OCI-LY7 (cell line): ENCODE data around the gene PCDHGA12.
"Not testable (repeated sequence)": the region's sequence is repeated elsewhere in the genome, so short reads cannot be mapped to it uniquely, and the experiment has no call there.

Source experiments
- CTCF ChIP-seq: fragments of 200-600 bp; sonication (generic); conservative IDR thresholded peaks from 2 replicates; pipeline ENCODE4 v1.5.1; 2014; ENCODE audit warnings: mild to moderate bottlenecking, antibody characterized with exemption, low read length, moderate library complexity, mixed read lengths
- EZH2phosphoT487 ChIP-seq: fragments of 200-600 bp; sonication (generic); IDR thresholded peaks from 2 replicates; pipeline ENCODE4 v1.6.1; 2018; ENCODE audit warnings: low read depth, borderline replicate concordance, mild to moderate bottlenecking, mixed run types, antibody characterized with exemption, low read length, moderate library complexity, mixed read lengths

GRCh38 chr5:141397756-141398551 is 32.4 kb upstream of the PCDHGA12 start, which contains the start of gene PCDHGB5:
- TF ChIP-seq CTCF: peak; percentile 60
- not testable (repeated sequence) for TF ChIP-seq EZH2phosphoT487
